Activated CD8-positive, alpha-beta T cell treated with anti-CD3 and anti-CD28 coated beads, Interleukin-2, amount 10 ng/mL, durations not matched to agents 7 days and 5 days (primary cell): ENCODE measurements around the gene ASZ1. TPM values are rescaled to one million over a fixed set of nuclear protein-coding genes. Genes with fewer than 3 reads are reported as not detected.
"Not testable (repeated sequence)": the region's sequence is repeated elsewhere in the genome, so short reads cannot be mapped to it uniquely, and the experiment has no call there.

Experiments
- ATAC-seq: fragments of 150-1000 bp; cut with Tn5 transposase; one replicate; pipeline ENCODE4 v1.10.0; 2021; ENCODE audit warnings: moderate library complexity
- CTCF ChIA-PET: fragments of 350-600 bp; sonication (Branson Sonifier 250); formaldehyde crosslinking; loops from one replicate; lab custom pipeline; 2021; ENCODE audit warnings: antibody characterized with exemption; lab: Charles Lee
- POLR2A ChIA-PET: fragments of 350-600 bp; sonication (Branson Sonifier 250); formaldehyde crosslinking; loops from one replicate; lab custom pipeline; 2021; ENCODE audit warnings: antibody characterized with exemption; lab: Charles Lee
- DNase-seq: peaks from one replicate; pipeline ENCODE4 v3.0.0-alpha.2; 2020
- H3K27ac Mint-ChIP-seq: one replicate; pipeline ENCODE4 v1.8.0; 2021; ENCODE audit warnings: mild to moderate bottlenecking, mixed read lengths
- H3K27me3 Mint-ChIP-seq: one replicate; pipeline ENCODE4 v1.8.0; 2021; ENCODE audit warnings: low read depth, mixed read lengths
- H3K36me3 Mint-ChIP-seq: one replicate; pipeline ENCODE4 v1.8.0; 2021; ENCODE audit warnings: low read depth, mixed read lengths
- H3K4me1 Mint-ChIP-seq: one replicate; pipeline ENCODE4 v1.8.0; 2021; ENCODE audit warnings: low read depth, mixed read lengths
- H3K4me3 Mint-ChIP-seq: one replicate; pipeline ENCODE4 v1.8.0; 2021; ENCODE audit warnings: mild to moderate bottlenecking, mixed read lengths
- H3K9me3 Mint-ChIP-seq: one replicate; pipeline ENCODE4 v1.8.0; 2022; ENCODE audit warnings: mixed read lengths; ENCODE audit not compliant: insufficient read depth
- total RNA-seq, 2 experiments: library from RNA; stranded (reverse); gene quantifications; one replicate each; pipeline ENCODE4 v1.2.3, GENCODE V29; 2021

The ASZ1 gene, protein sequence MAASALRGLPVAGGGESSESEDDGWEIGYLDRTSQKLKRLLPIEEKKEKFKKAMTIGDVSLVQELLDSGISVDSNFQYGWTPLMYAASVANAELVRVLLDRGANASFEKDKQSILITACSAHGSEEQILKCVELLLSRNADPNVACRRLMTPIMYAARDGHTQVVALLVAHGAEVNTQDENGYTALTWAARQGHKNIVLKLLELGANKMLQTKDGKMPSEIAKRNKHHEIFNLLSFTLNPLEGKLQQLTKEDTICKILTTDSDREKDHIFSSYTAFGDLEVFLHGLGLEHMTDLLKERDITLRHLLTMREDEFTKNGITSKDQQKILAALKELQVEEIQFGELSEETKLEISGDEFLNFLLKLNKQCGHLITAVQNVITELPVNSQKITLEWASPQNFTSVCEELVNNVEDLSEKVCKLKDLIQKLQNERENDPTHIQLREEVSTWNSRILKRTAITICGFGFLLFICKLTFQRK
- total RNA-seq = not detected

DNA sequence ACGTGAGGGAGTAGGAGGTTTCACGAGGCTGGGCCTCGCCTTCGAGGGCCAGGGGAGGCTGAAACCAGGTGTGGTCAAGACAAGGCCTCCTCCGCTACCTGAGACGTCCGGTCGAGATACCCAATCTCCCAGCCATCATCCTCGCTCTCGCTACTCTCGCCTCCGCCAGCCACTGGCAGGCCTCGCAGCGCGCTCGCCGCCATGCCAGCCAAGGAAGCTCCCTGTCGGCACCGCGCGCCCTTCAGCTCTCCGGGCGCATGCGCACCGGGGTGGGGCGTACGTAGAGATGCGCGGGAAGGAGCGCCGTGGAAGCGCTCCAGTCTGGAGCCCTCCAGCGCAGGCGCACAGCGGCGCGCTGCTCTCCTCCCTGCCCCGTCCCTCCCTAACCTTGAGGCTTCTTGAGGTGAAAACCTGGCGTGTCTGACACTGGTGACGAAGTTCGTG lies at the start of gene ASZ1:
Gene ASZ1, minus strand, starts transcription at position 236 of the 444 bp plus-strand sequence. Its CDS starts 33 bp downstream, at position 203.
- CTCF ChIA-PET = no interaction called here
- no peaks in the 10 kb centered on the region for H3K27me3 Mint-ChIP-seq
- POLR2A ChIA-PET = no interaction called here

DNA sequence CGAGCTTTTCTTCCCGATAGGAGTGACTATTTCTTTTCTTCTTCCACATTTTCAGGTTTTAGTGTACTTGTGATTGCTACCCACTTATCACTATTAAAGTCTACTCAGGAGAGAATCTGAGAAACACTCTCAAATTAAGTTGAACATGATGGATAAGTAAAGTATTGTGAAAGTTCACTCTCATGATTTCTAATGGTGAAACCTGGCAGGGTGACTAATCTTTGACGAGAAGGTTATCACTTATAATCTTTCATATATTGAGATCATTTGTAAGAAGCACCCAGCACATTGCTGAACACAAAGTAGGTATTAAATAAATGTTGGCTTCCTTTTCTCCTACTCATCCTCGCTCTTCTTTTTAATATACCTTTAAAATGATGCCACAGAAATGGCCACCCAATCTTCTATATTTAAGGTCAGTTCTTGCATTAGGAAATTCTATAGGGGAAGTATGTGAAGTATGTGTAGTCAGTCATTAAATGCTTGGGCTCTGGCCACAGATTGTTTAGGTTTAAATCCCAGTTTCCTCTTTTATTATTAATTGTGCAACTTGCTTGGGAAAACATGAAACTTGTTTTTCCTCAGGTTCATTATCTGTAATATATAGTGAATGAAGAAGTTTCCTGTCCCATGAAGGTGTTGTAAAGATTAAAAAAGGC lies 49.4 kb upstream of the ASZ1 start:
- ChIA-PET POLR2A (no interaction called here), CTCF (no interaction called here)
- Mint-ChIP-seq H3K4me3 (no peak overlapping the region), H3K9me3 (no peaks in the 10 kb centered on the region), H3K27ac (no peak overlapping the region), H3K27me3 (peaks cover 22% of the 10 kb centered on the region), H3K36me3 (no peaks in the 10 kb centered on the region), H3K4me1 (no peaks in the 10 kb centered on the region)
- ATAC-seq (no peak), DNase-seq (no peak)

More for the DNA sequence above, at the start of gene ASZ1:
- H3K27ac Mint-ChIP-seq = no peak within 1 kb of the TSS
- H3K4me3 Mint-ChIP-seq = no peak within 1 kb of the TSS
- H3K36me3 Mint-ChIP-seq = no peaks in the 10 kb centered on the region
- no peaks in the 10 kb centered on the region for H3K9me3 Mint-ChIP-seq
- ATAC-seq (no peak), DNase-seq (no peak)
- no peaks in the 10 kb centered on the region for H3K4me1 Mint-ChIP-seq

DNA sequence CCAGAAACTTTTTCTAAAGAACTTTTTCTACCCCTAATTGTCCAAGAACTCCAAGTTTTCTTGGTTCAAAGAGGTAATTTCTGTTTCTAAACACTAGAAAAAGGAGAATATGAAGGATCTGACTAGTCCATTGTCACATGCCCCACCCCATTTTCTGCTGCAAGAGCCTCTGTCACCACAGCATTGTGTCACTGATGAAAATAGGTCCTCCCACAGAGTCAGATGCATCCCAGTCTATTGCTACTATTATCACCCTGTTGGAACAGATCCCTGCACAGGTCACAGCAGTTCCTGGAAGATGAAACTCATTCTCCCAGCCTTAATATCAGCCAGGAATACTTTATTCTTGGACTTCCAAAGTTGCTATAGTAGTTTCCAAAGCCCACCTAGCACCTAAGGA lies 45.0 kb upstream of the ASZ1 start:
- H3K9me3 Mint-ChIP-seq = no peaks in the 10 kb centered on the region

DNA sequence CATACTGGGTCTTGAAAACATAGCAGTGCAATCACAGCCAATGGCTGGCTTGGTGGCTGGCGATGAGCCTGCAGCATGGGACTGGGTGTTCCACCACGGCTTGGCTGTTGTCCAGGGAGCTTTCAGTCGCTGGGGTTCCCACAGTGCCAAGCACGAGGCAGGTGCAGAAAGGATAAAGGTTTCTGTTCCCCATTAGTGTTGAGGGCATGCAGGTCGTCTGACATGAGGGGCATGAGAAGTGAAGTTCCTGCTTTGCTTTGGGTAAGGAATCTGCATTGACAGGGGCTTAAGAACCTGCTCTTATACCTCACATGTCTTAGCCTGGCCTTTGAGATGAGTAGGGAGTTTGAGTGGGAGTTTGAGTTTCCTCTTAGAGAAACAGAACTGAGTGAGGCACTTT lies 43.5 kb upstream of the ASZ1 start:
- ATAC-seq (no peak), DNase-seq (no peak)
- no peaks in the 10 kb centered on the region for H3K36me3 Mint-ChIP-seq
- H3K4me3 Mint-ChIP-seq = no peak overlapping the region
- H3K27me3 Mint-ChIP-seq = no peaks in the 10 kb centered on the region
- H3K9me3 Mint-ChIP-seq = no peaks in the 10 kb centered on the region
- ChIA-PET POLR2A (no interaction called here), CTCF (interaction anchor here (1.7 kb wide), 1 partner anchor 11 kb away, joined by 3 read pairs; no protein-coding TSS in a partner anchor)
- H3K27ac Mint-ChIP-seq = no peak overlapping the region
- H3K4me1 Mint-ChIP-seq = no peaks in the 10 kb centered on the region

More for the DNA sequence above, 45.0 kb upstream of the ASZ1 start:
- no peak overlapping the region for H3K4me3 Mint-ChIP-seq
- ChIA-PET CTCF (no interaction called here), POLR2A (no interaction called here)
- DNase-seq (no peak), ATAC-seq (no peak)
- no peak overlapping the region for H3K27ac Mint-ChIP-seq
- H3K36me3 Mint-ChIP-seq = no peaks in the 10 kb centered on the region
- H3K4me1 Mint-ChIP-seq = no peaks in the 10 kb centered on the region
- H3K27me3 Mint-ChIP-seq = no peaks in the 10 kb centered on the region

DNA sequence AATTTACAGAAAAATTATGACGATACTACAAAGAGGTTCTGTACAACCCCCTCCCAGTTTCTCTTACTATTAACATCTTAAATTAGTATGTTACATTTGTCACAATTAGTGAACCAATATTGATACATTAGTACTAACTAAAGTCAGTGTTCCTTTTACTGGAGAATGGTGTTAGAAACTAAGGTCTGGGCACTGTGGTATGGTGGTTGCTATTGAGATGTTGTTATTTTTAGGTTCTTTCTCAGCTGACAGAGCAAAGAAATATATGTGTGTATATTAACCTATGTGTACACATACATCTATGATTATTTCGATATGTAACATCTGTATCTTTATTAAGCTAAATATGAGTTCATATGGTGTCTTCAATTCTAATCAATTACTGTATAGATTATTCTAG lies 40.9 kb upstream of the ASZ1 start:
- ATAC-seq = no peak
- H3K27ac Mint-ChIP-seq = no peak overlapping the region
- no peak overlapping the region for H3K4me3 Mint-ChIP-seq
- POLR2A ChIA-PET = no interaction called here
- no peaks in the 10 kb centered on the region for H3K4me1 Mint-ChIP-seq
- no peaks in the 10 kb centered on the region for H3K27me3 Mint-ChIP-seq
- no peak for DNase-seq
- no peaks in the 10 kb centered on the region for H3K9me3 Mint-ChIP-seq
- CTCF ChIA-PET = no interaction called here
- no peaks in the 10 kb centered on the region for H3K36me3 Mint-ChIP-seq

DNA sequence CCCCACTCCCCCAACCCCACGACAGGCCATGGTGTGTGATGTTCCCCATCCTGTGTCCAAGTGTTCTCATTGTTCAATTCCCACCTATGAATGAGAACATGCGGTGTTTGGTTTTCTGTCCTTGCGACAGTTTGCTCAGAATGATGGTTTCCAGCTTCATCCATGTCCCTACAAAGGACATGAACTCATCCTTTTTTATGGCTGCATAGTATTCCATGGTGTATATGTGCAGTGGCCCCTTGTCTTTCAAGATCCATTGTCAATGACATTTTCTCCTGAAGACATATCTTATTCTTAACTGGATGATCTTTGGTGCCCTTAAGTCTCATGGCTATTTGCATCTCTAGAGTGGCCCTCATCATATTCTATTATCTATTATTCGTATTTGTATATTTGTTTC lies 33.5 kb upstream of the ASZ1 start:
- POLR2A ChIA-PET, H3K27ac Mint-ChIP-seq, ATAC-seq, H3K9me3 Mint-ChIP-seq, H3K4me3 Mint-ChIP-seq, H3K4me1 Mint-ChIP-seq, DNase-seq, H3K36me3 Mint-ChIP-seq, CTCF ChIA-PET, H3K27me3 Mint-ChIP-seq: not testable (repeated sequence)

DNA sequence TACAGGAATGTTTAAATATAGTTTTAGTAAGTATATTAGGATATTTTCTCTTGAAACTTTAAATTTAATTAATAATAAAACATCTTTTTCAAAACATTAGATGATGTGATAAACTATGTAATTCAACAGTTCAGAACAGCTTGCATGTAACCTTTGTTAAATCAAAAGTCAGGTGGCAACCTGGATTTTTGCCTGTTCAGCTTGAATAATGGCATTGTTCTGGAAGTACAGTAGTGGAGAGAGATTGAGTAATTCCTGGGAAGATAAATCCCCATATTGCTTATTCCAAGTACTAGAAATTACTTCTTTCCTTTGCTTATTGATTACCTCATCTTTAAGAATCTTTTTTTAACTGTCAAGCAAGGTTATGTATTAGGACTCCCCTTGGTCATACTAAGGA lies 32.4 kb upstream of the ASZ1 start:
- peaks cover 5% of the 10 kb centered on the region for H3K9me3 Mint-ChIP-seq
- H3K27me3 Mint-ChIP-seq = no peaks in the 10 kb centered on the region
- ChIA-PET POLR2A (no interaction called here), CTCF (interaction anchor here (1.1 to 1.5 kb wide), 4 partner anchors 10 to 283 kb away, joined by 3 to 4 read pairs (median 3); no protein-coding TSS in a partner anchor)
- H3K4me1 Mint-ChIP-seq = no peaks in the 10 kb centered on the region
- H3K4me3 Mint-ChIP-seq = no peak overlapping the region
- ATAC-seq (no peak), DNase-seq (no peak)
- no peaks in the 10 kb centered on the region for H3K36me3 Mint-ChIP-seq
- H3K27ac Mint-ChIP-seq = no peak overlapping the region

DNA sequence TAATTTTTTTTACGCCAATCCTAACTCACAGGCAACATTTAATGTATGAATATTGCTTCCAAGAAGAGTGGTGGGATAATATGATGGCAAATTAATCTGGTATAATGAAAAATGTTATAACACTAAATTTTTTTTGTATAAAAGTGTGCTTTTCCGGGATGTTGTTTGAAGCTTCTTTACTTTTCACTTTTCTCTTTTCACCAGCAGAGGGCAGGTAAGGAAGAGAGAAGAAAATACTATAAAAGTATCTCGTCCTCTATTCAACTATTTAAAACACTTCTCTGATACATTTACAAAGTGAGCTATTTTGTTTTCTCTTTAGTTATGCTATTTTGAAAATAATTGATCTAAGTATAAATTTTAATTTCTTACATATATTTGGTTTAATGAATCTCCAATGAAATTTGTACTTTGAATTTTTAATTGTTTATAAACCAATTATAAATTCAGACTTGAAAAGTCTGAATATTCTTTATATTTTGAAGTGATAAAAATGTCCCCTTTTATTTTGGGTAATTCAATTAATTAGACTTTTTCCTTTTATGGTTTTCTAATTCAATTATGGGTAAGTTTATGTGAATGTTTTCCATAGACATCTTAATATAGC lies 31.8 kb upstream of the ASZ1 start:
- CTCF ChIA-PET = interaction anchor here (1.1 to 1.5 kb wide), 4 partner anchors 11 to 284 kb away, joined by 3 to 4 read pairs (median 3); no protein-coding TSS in a partner anchor
- no peak for ATAC-seq
- Mint-ChIP-seq H3K27me3 (no peaks in the 10 kb centered on the region), H3K36me3 (no peaks in the 10 kb centered on the region), H3K27ac (no peak overlapping the region), H3K9me3 (peaks cover 5% of the 10 kb centered on the region), H3K4me3 (no peak overlapping the region), H3K4me1 (no peaks in the 10 kb centered on the region)
- POLR2A ChIA-PET = no interaction called here
- DNase-seq = no peak

DNA sequence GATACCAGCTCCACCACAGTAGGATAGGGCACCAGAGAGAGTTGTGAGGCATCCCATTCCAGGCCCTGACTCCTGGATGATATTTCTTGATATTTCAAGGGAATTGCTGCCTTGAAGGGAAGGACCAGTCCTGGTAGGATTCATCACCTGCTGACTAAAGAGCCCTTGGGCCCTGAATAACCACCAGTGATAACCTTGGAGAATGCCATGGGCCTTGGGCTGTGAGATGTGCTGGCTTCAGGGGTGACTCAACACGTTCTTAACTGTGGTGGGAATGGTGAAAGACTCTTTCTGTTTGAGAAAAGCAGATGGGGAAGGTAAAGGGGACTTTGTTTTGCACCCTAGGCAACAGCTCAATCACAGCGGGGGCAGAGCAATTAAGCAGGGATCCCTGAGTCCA lies 21.4 kb upstream of the ASZ1 start:
- ATAC-seq (no peak), DNase-seq (no peak)
- CTCF ChIA-PET = no interaction called here
- Mint-ChIP-seq H3K9me3 (no peaks in the 10 kb centered on the region), H3K36me3 (no peaks in the 10 kb centered on the region), H3K4me1 (no peaks in the 10 kb centered on the region), H3K27ac (no peak overlapping the region), H3K4me3 (no peak overlapping the region), H3K27me3 (no peaks in the 10 kb centered on the region)
- POLR2A ChIA-PET = no interaction called here

DNA sequence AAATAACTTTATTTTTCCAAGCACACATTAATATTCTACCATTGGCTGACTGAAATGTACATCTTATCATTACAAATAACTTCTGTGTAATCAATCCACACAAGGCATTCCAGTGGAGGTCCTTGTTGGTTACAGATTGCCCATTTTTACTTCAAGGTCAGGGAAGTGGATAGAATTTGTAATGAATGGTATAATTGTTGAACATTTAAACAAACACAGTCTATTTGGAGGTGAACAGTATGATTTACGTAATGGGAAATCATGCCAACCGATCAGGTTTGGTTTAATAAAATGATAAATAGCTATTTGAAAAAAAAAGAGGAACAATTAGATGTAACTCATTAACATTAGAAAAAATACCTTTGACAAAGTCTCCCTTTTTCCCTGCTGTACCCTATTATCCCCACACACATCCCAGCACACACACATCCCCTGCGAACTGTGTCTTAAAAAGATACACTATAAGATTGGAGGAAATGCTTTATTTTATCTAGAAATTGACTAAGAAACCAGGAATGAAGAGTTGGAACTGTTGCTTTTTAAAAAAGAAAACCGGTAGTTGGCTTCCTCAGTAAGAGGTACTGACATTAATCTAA lies 19.0 kb upstream of the ASZ1 start:
- no peaks in the 10 kb centered on the region for H3K4me1 Mint-ChIP-seq
- CTCF ChIA-PET = no interaction called here
- no peak for DNase-seq

DNA sequence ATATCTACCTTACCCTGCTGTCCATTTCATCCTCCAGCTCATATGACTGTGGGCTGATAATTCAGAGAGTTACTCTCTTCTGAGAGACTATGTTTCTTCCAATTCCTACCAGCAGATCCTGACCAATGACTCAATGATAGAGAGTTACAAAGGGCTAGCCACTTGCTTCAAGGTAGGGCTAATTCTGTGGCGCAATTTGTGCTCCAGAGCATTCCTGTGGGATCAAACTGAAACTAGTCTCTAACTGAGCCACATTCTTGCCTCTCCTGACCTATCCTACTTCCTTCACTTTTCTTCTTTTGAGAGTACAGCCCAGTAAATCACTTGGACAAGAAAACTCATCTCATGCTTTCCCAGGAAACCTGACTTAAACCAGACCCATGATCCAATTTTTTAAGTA lies 17.9 kb upstream of the ASZ1 start:
- no peak for ATAC-seq
- CTCF ChIA-PET = no interaction called here
- POLR2A ChIA-PET = no interaction called here
- H3K27ac Mint-ChIP-seq = no peak overlapping the region
- no peak for DNase-seq
- no peaks in the 10 kb centered on the region for H3K27me3 Mint-ChIP-seq
- H3K4me1 Mint-ChIP-seq = no peaks in the 10 kb centered on the region
- H3K4me3 Mint-ChIP-seq = no peak overlapping the region
- no peaks in the 10 kb centered on the region for H3K9me3 Mint-ChIP-seq
- no peaks in the 10 kb centered on the region for H3K36me3 Mint-ChIP-seq

More for the DNA sequence above, 19.0 kb upstream of the ASZ1 start:
- Mint-ChIP-seq H3K9me3 (no peaks in the 10 kb centered on the region), H3K36me3 (no peaks in the 10 kb centered on the region), H3K4me3 (no peak overlapping the region), H3K27me3 (no peaks in the 10 kb centered on the region), H3K27ac (no peak overlapping the region)
- ATAC-seq = no peak
- POLR2A ChIA-PET = no interaction called here
